ENCODE measurements around the gene RAD51C. TPM values are rescaled to one million over a fixed set of nuclear protein-coding genes. Genes with fewer than 3 reads are reported as not detected.
A peak's percentile ranks its signal among the peaks of the same experiment; 100 is the strongest.

RAD51C gene
- total RNA-seq (2011; cell fraction: chromatin; rRNA removed; ENCODE audit: low replicate concordance): 78.3 and 96.4 TPM in 2 replicates
- 44.3 and 51.4 TPM in 2 replicates for total RNA-seq (2011; cell fraction: nucleolus; rRNA removed)
- 69.1 and 82.0 TPM in 2 replicates for total RNA-seq (2011; cell fraction: nucleoplasm; rRNA removed)
- 66.4 and 103 TPM in 2 replicates for total RNA-seq (2014; rRNA removed)
- 126 and 145 TPM in 2 replicates for total RNA-seq (2014; rRNA removed; fragmentation: Illumina TruSeq; extraction: Trizol)
- total RNA-seq (2015; rRNA removed; fragmentation: Illumina TruSeq; extraction: Trizol): 96.1 and 106 TPM in 2 replicates
- total RNA-seq (2021): 93.9 and 96.9 TPM in 2 replicates
- polyA plus RNA-seq (2011; rRNA removed): 107 and 137 TPM in 2 replicates
- polyA plus RNA-seq (2011; cell fraction: cytosol; rRNA removed): 31.3 and 56.4 TPM in 2 replicates
- 29.6 and 40.6 TPM in 2 replicates for polyA plus RNA-seq (2011; cell fraction: nucleus; rRNA removed)
- polyA plus RNA-seq (2012): 89.2 and 109 TPM in 2 replicates
- polyA plus RNA-seq (2014; fragmentation: Illumina TruSeq; extraction: Trizol): 113 and 135 TPM in 2 replicates
- polyA plus RNA-seq (2014; fragmentation: Nextera tagmentation; extraction: Ambion mirVana): 100 to 1,000 TPM; 341 TPM
- 148 and 161 TPM in 2 replicates for polyA plus RNA-seq (2014; rRNA removed)
- polyA minus RNA-seq (2011; rRNA and poly(A)+ RNA removed): 107 and 123 TPM in 2 replicates
- polyA minus RNA-seq (2011; cell fraction: cytosol; rRNA and poly(A)+ RNA removed): 22.2 and 30.0 TPM in 2 replicates
- polyA minus RNA-seq (2011; cell fraction: nucleus; rRNA and poly(A)+ RNA removed): 33.3 and 62.1 TPM in 2 replicates
- Bru-seq, nascent RNA: percentile 71 among the genes with signal in this experiment
- BruChase-seq, experiment 1, labeled RNA remaining after a 2-hour chase: percentile 78 among the genes with signal in this experiment
- percentile 72 among the genes with signal in this experiment for BruChase-seq, experiment 2, labeled RNA remaining after a 6-hour chase
- long read RNA-seq, experiment 1, transcript RAD51C-203 (2 exons, 567 nt): minor isoform, 44 of 250 reads
- long read RNA-seq, experiment 1, transcript RAD51C-201 (9 exons, 2,591 nt): major isoform, 102 of 250 reads
- long read RNA-seq, experiment 1, partial matches to known transcripts: 12 of 250 reads
- long read RNA-seq, experiment 1, other reads (novel, unspliced or antisense): 82 of 250 reads
- long read RNA-seq, experiment 2, transcript RAD51C-203 (2 exons, 567 nt): minor isoform, 18 of 66 reads
- long read RNA-seq, experiment 2, transcript RAD51C-201 (9 exons, 2,591 nt): major isoform, 21 of 66 reads
- long read RNA-seq, experiment 2, partial matches to known transcripts: 5 of 66 reads
- long read RNA-seq, experiment 2, other reads (novel, unspliced or antisense): 21 of 66 reads
- long read RNA-seq, experiment 3, transcript RAD51C-201 (9 exons, 2,591 nt): major isoform, 44 of 112 reads
- long read RNA-seq, experiment 3, transcript RAD51C-203 (2 exons, 567 nt): minor isoform, 31 of 112 reads
- long read RNA-seq, experiment 3, partial matches to known transcripts: 5 of 112 reads
- long read RNA-seq, experiment 3, other reads (novel, unspliced or antisense): 31 of 112 reads

DNA sequence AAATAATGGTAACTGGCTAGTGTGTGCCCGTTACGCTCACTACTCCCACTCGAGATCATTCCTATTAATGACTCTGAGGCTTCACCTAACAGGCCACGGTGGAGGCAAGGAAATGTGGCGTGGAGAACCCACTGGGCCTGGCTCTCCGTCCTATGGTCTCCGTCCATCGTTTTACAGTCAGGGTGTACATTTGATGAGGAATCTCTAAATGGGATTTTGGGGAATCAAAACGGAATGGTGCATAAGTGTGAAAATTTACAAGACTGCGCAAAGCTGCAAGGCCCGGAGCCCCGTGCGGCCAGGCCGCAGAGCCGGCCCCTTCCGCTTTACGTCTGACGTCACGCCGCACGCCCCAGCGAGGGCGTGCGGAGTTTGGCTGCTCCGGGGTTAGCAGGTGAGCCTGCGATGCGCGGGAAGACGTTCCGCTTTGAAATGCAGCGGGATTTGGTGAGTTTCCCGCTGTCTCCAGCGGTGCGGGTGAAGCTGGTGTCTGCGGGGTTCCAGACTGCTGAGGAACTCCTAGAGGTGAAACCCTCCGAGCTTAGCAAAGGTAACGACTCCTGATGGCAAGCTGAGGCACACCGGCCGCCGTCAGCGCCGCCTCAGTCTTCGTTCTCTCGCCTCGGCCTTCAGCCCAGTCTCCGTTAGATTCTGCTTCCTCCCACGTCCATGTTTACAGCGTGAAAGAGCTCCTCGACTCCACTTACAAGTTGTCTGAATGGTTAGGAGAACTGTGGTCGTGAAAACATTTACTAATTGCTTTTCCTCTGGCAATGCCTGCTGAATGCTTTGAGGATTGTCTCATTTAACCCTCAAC is at the start of gene RAD51C:
Gene RAD51C, plus strand, starts transcription at position 364 of the 817 bp plus-strand sequence. Its CDS starts 42 bp downstream, at position 406.
- BruUV-seq (replicated peaks): TSS peak; percentile 81
- peaks cover 6% of the 10 kb centered on the region in 2 experiments for H3K4me1 ChIP-seq (replicated peaks in 1 of 2; ENCODE audit: control insufficient read depth in 2 of 2, insufficient read depth in 2 of 2, low read length in 2 of 2)
- H3K4me2 ChIP-seq (ENCODE audit: insufficient read depth, low read length): peak within 1 kb of the TSS; percentile 87
- peak within 1 kb of the TSS; percentile 52 for H3K4me3 ChIP-seq
- ChIA-PET POLR2A (interaction anchor here (0.7 to 4.5 kb wide), 11 partner anchors 8 to 359 kb away, joined by 3 to 41 read pairs (median 4); no protein-coding TSS in a partner anchor), CTCF (ENCODE audit: low intra/inter-chr PET ratio) (interaction anchor here (0.6 kb wide), 1 partner anchor 27 kb away, joined by 7 read pairs; no protein-coding TSS in a partner anchor)
- H2AFZ ChIP-seq (ENCODE audit: low read depth, low read length): peak within 1 kb of the TSS; percentile 99
- intact Hi-C loops (cut with micrococcal nuclease): loop anchor here (1.0 kb wide), 1 partner anchor 61 kb away; no protein-coding TSS in a partner anchor
- peaks cover 29% of the 10 kb centered on the region for H3K36me3 ChIP-seq (ENCODE audit: control insufficient read depth, insufficient read depth, low read length)
- peak; percentile 92 for FAIRE-seq
- H3K79me2 ChIP-seq (ENCODE audit: control insufficient read depth, insufficient read depth, low read length): peaks cover 32% of the 10 kb centered on the region
- DNase-seq (ENCODE audit: extremely low read depth in 1 of 4, low spot score in 3 of 4): peak; percentile 90 to 97 (median 91)
- no peaks in the 10 kb centered on the region for H3K9me1 ChIP-seq (ENCODE audit: control insufficient read depth, insufficient read depth, low read length)
- 5% methylated on average over 50 of the region's 50 CpGs for WGBS (ENCODE audit: insufficient coverage, low coverage, missing lambda C conversion rate)
- H3K27me3 ChIP-seq (ENCODE audit: control insufficient read depth in 2 of 2, insufficient read depth in 2 of 2, low read length in 2 of 2): no peaks in the 10 kb centered on the region
- peak; percentile 96 for ATAC-seq
- peak within 1 kb of the TSS; percentile 89 to 98 for H3K9ac ChIP-seq (ENCODE audit: insufficient read depth in 1 of 2, low read depth in 2 of 2, low read length in 2 of 2)
- peaks cover 3% of the 10 kb centered on the region for H3K9me3 ChIP-seq (replicated peaks; ENCODE audit: control insufficient read depth, insufficient read depth, low read depth, low read length)
- no peaks in the 10 kb centered on the region for H4K20me1 ChIP-seq (replicated peaks; ENCODE audit: control insufficient read depth, insufficient read depth, low read length)
- H3K27ac ChIP-seq (ENCODE audit: extremely low read depth, low read depth, low read length): peak within 1 kb of the TSS; percentile 87
- in situ Hi-C loops (cut with MboI): no loop called here
- TF ChIP-seq, protein P1, sequence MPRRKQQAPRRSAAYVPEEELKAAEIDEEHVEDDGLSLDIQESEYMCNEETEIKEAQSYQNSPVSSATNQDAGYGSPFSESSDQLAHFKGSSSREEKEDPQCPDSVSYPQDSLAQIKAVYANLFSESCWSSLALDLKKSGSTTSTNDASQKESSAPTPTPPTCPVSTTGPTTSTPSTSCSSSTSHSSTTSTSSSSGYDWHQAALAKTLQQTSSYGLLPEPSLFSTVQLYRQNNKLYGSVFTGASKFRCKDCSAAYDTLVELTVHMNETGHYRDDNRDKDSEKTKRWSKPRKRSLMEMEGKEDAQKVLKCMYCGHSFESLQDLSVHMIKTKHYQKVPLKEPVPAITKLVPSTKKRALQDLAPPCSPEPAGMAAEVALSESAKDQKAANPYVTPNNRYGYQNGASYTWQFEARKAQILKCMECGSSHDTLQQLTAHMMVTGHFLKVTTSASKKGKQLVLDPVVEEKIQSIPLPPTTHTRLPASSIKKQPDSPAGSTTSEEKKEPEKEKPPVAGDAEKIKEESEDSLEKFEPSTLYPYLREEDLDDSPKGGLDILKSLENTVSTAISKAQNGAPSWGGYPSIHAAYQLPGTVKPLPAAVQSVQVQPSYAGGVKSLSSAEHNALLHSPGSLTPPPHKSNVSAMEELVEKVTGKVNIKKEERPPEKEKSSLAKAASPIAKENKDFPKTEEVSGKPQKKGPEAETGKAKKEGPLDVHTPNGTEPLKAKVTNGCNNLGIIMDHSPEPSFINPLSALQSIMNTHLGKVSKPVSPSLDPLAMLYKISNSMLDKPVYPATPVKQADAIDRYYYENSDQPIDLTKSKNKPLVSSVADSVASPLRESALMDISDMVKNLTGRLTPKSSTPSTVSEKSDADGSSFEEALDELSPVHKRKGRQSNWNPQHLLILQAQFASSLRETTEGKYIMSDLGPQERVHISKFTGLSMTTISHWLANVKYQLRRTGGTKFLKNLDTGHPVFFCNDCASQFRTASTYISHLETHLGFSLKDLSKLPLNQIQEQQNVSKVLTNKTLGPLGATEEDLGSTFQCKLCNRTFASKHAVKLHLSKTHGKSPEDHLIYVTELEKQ (CRISPR knock-in tag; IDR thresholded peaks at IDR 0.05): no peak
- no peak for TF ChIP-seq PHB2 (IDR thresholded peaks at IDR 0.05; ENCODE audit: low read depth)
- TF ChIP-seq ZNF586 (CRISPR knock-in tag; conservative IDR thresholded peaks at IDR 0.05): no peak
- TF ChIP-seq KLF16 (IDR thresholded peaks at IDR 0.05): no peak
- TF ChIP-seq ZBTB17 (CRISPR knock-in tag; IDR thresholded peaks at IDR 0.05): peak; percentile 79
- TF ChIP-seq PHF21A (IDR thresholded peaks at IDR 0.05; ENCODE audit: borderline replicate concordance, low read depth): no peak
- TF ChIP-seq, protein P2, sequence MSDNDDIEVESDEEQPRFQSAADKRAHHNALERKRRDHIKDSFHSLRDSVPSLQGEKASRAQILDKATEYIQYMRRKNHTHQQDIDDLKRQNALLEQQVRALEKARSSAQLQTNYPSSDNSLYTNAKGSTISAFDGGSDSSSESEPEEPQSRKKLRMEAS (CRISPR knock-in tag; IDR thresholded peaks at IDR 0.05): peak; percentile 98
- TF ChIP-seq, protein P3, sequence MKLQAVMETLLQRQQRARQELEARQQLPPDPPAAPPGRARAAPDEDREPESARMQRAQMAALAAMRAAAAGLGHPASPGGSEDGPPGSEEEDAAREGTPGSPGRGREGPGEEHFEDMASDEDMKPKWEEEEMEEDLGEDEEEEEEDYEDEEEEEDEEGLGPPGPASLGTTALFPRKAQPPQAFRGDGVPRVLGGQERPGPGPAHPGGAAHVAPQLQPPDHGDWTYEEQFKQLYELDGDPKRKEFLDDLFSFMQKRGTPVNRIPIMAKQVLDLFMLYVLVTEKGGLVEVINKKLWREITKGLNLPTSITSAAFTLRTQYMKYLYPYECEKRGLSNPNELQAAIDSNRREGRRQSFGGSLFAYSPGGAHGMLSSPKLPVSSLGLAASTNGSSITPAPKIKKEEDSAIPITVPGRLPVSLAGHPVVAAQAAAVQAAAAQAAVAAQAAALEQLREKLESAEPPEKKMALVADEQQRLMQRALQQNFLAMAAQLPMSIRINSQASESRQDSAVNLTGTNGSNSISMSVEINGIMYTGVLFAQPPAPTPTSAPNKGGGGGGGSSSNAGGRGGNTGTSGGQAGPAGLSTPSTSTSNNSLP (IDR thresholded peaks at IDR 0.05; ENCODE audit: borderline replicate concordance, low read depth, low read length): no peak
- peak; percentile 44; the same call in 1 of the 2 replicates for TF ChIP-seq ELF4 (CRISPR knock-in tag; IDR thresholded peaks at IDR 0.05)

Measured in K562 (cell line).